AG10803 (cell line): ENCODE results near the gene LSM11.

Source experiments
- DNase-seq: peaks from one replicate; pipeline ENCODE4 v3.0.0; 2010; ENCODE audit warnings: low read depth
- H3K4me3 ChIP-seq: 2 replicates; pipeline ENCODE4 v1.5.1; 2011; ENCODE audit warnings: mild to moderate bottlenecking, low read length, control low read depth
- TF ChIP-seq, protein P1 (sequence below): conservative IDR thresholded peaks from 2 replicates; pipeline ENCODE4 v1.5.1; 2011; ENCODE audit warnings: mild to moderate bottlenecking, low read length, control low read depth, inconsistent platforms

Gene LSM11

DNA sequence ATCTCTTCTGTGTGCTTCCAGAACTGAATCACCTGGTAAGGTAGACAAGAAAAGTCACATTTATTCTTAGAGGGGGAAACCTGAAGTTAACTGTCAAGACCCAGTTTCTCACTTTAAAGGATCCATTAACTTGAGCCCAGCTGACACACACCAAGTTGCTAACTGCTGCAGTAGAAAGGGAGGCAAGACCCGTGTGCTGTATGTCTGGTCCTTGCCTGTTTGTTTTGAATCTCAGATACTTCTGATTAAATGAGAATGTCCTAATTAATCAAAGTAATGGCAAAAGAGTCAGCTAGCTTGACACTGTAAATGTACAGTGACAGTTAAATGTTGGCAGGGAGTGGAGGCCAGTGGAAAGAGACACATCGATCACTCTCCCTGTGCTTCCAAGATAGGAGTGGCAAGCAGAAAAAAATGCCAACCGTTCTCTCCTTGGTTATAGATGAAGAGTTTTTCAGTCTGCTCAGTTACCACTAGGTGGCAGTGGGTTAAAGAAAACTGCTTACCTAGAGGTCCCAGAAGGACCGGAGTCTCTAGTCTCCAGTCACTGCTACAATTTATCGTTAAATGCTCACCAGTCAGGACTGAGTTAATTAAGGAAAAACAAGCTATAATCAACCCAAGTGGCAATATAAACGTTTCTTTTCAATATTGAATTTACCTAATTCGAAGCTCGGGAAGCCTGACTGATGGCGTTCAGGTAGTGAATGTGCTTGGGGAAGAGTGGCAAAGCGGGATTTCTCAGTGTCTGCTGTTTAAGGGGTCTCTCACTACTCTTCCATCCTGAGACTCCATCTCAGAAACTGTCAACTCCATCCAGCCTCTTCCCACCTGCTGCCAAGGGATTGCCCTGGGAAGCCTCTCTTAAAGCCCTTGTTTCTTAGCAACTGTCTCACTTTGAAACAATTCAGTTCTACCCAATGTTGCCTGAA, 18.4 kb downstream of the LSM11 start:
- H3K4me3 ChIP-seq, result no peak overlapping the region
- TF ChIP-seq, protein P1, sequence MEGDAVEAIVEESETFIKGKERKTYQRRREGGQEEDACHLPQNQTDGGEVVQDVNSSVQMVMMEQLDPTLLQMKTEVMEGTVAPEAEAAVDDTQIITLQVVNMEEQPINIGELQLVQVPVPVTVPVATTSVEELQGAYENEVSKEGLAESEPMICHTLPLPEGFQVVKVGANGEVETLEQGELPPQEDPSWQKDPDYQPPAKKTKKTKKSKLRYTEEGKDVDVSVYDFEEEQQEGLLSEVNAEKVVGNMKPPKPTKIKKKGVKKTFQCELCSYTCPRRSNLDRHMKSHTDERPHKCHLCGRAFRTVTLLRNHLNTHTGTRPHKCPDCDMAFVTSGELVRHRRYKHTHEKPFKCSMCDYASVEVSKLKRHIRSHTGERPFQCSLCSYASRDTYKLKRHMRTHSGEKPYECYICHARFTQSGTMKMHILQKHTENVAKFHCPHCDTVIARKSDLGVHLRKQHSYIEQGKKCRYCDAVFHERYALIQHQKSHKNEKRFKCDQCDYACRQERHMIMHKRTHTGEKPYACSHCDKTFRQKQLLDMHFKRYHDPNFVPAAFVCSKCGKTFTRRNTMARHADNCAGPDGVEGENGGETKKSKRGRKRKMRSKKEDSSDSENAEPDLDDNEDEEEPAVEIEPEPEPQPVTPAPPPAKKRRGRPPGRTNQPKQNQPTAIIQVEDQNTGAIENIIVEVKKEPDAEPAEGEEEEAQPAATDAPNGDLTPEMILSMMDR, result peak; percentile 90
- DNase-seq, result peak; percentile 73

DNA sequence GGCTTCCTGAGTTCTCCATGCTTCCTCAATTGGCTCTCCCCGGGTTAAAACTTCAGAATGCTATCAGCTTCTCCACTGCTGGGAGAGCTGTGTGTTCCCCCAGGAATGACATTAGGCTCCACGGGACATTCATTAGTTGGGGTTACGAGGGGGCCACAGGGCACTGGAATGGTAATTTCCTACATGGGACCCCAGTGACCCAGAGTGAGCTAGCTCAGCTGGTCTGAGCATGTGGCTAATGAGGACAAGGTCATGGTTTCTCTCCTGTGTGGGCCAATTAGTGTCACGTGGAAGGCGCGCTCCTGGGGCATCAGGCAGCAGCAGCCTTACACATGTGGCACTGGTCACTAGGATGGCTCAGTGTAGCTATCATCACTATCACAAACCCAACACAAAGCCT, 21.0 kb downstream of the LSM11 start:
- DNase-seq, result no peak
- no peak overlapping the region for H3K4me3 ChIP-seq
- TF ChIP-seq, protein P1, result no peak

DNA sequence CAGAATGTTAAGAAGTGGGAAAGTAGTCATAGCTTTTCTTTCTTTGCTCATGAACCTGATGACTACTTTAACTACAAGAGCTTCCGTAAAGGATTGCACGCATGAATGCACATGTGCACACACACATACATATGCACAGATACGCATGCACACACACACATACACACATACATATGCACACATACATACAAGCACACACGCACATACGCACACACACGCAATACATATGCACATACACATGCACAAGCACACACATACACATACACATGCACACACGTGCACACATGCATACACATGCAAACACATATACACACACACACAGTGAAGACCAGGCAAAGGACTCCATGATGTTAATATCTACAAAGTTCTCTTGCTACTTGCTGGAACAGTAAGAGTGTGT, 22.9 kb downstream of the LSM11 start:
- TF ChIP-seq, protein P1, result no peak
- H3K4me3 ChIP-seq, result no peak overlapping the region
- DNase-seq, result no peak

DNA sequence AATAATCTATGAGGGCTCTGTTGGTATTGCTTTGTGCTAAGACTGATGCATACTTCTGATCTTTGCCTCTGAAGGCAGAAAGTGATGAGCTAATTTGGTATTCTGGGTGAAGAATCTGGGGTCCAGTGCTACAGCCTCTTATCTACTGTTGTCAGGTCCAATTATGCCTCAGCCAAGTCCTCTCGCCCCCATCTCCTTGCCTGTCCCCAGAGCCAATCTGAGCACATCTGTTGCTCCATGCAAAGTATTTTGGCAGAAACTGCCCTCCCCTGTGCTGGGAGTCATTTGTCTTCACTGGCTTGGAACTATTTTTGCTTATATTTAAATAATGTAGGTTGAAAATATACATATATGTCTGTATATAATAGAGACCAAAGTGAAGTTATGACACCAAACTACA, 23.4 kb downstream of the LSM11 start:
- no peak overlapping the region for H3K4me3 ChIP-seq
- TF ChIP-seq, protein P1, result no peak
- DNase-seq, result no peak

DNA sequence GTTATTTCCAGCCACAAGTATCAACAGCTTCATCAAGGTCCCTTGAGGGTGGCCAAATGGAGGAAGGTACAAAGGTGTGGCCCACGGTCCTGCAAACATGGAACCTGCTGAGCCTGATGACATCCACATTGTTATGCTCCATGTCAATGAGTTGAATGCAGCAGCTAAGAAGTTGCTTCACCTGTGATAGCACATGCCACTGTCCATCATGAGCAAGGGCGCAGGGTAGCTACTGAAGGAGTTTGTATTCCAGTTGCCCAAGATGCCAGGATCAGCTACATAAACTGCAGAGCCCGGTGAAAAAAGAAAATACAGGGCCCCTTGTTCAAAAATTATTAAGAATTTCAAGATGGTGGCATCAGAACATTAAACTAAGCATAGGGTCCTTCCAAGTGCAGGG, 24.2 kb downstream of the LSM11 start:
- DNase-seq, result no peak
- H3K4me3 ChIP-seq, result no peak overlapping the region
- TF ChIP-seq, protein P1, result no peak

DNA sequence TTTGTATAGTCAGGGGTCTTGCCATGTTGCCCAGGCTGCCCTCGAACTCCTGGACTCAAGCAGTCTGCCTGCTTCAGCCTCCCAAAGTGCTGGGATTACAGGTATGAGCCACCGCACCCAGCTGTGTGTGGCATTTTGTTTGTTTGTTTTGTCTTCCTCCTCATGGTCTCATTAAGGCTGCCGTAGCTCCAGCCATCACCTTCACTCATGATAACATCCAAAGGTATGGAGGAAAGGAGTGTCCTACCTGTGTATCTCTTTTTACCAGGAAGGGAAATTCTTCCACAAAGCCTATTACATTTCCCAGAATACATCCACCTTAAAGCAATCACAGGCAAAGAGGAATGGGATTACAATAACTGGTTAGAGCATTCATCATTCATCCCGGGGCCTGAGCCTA, 27.2 kb downstream of the LSM11 start:
- DNase-seq, result no peak
- H3K4me3 ChIP-seq, result no peak overlapping the region
- TF ChIP-seq, protein P1, result no peak

DNA sequence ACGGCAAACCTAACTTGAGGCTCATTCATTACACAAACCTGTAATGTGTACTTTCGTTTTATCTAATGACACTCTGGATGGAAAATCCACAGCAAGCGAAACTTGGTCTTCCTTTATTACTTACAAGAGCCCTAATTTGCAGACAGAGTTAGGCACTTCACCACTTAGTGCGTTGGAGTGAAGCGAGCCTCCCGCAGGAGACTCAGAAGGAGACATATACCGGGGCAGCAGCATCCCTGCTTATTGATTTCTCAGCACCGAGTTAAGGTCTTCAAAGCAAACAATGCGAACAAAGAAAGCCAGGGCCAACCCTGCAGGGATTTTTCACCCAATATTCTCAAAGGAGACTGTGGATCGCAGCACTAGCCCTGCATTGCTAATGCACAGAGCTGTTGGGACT, 28.6 kb downstream of the LSM11 start:
- H3K4me3 ChIP-seq, result no peak overlapping the region
- DNase-seq, result no peak
- TF ChIP-seq, protein P1, result no peak
